GM19468 (cell line): ENCODE data around the gene SLC22A23.

ENCODE experiments used
- ATAC-seq: cut with Tn5 transposase; IDR thresholded peaks from one replicate; pipeline ENCODE4 v1.9.1; 2021; ENCODE audit warnings: mild to moderate bottlenecking, moderate library complexity, moderate number of reproducible peaks; ENCODE audit not compliant: unreplicated experiment; ENCODE audit errors: extremely low read depth

The SLC22A23 gene

GRCh38 chr6:3312604-3313231 is 144.1 kb downstream of the SLC22A23 start:
- ATAC-seq = no peak

GRCh38 chr6:3311826-3312225 is 145.0 kb downstream of the SLC22A23 start:
- no peak for ATAC-seq

GRCh38 chr6:3310703-3311102 is 146.1 kb downstream of the SLC22A23 start:
- no peak for ATAC-seq

- no peak for ATAC-seq
Observed at GRCh38 chr6:3310051-3310448, 146.8 kb downstream of the SLC22A23 start.

GRCh38 chr6:3309391-3310050 is 147.3 kb downstream of the SLC22A23 start:
- no peak for ATAC-seq

GRCh38 chr6:3308106-3308505 is 148.7 kb downstream of the SLC22A23 start:
- ATAC-seq = no peak

- ATAC-seq = no peak
Observed at GRCh38 chr6:3307436-3307835, 149.4 kb downstream of the SLC22A23 start.

GRCh38 chr6:3306848-3307247 is 150.0 kb downstream of the SLC22A23 start:
- no peak for ATAC-seq

GRCh38 chr6:3305831-3306230 is 151.0 kb downstream of the SLC22A23 start:
- no peak for ATAC-seq

GRCh38 chr6:3305216-3305565 is 151.7 kb downstream of the SLC22A23 start:
- ATAC-seq = no peak

- ATAC-seq = no peak
Observed at GRCh38 chr6:3304500-3305215, 152.2 kb downstream of the SLC22A23 start.

GRCh38 chr6:3303795-3304411 is 152.9 kb downstream of the SLC22A23 start:
- ATAC-seq = no peak

GRCh38 chr6:3301506-3301905 is 155.3 kb downstream of the SLC22A23 start:
- no peak for ATAC-seq

- no peak for ATAC-seq
Observed at GRCh38 chr6:3299221-3299620, 157.6 kb downstream of the SLC22A23 start.

- no peak for ATAC-seq
Observed at GRCh38 chr6:3297909-3298308, 158.9 kb downstream of the SLC22A23 start.

- no peak for ATAC-seq
Observed at GRCh38 chr6:3297006-3297405, 159.8 kb downstream of the SLC22A23 start.

GRCh38 chr6:3296537-3296936 is 160.3 kb downstream of the SLC22A23 start:
- ATAC-seq = no peak

GRCh38 chr6:3296078-3296477 is 160.8 kb downstream of the SLC22A23 start:
- no peak for ATAC-seq

- no peak for ATAC-seq
Observed at GRCh38 chr6:3294921-3295871, 161.7 kb downstream of the SLC22A23 start.

GRCh38 chr6:3294396-3294795 is 162.5 kb downstream of the SLC22A23 start:
- ATAC-seq = no peak
